GM10248 (cell line): ENCODE results near the gene MFSD1.

Experiments used
- CTCF ChIA-PET: fragments of 300-600 bp; sonication (Branson Sonifier 250); formaldehyde crosslinking; extraction: SDS; loops from one replicate; lab custom pipeline; 2021; ENCODE audit warnings: antibody characterized with exemption; lab: Yijun Ruan, JAX
- POLR2A ChIA-PET: fragments of 350-650 bp; sonication (Branson Sonifier 250); formaldehyde crosslinking; extraction: SDS; loops from one replicate; lab custom pipeline; 2020; ENCODE audit warnings: antibody characterized with exemption; lab: Yijun Ruan, JAX
- DNase-seq: peaks from one replicate; pipeline ENCODE4 v3.0.0; 2012; ENCODE audit errors: extremely low spot score
- TF ChIP-seq, protein P1 (sequence below): IDR thresholded peaks from 2 replicates; pipeline ENCODE4 v1.5.1; 2012; ENCODE audit warnings: mild to moderate bottlenecking, low read depth; ENCODE audit errors: extremely low read depth, missing control alignments, control extremely low read depth

MFSD1 gene

GRCh38 chr3:158808697-158809096, 6.8 kb downstream of the MFSD1 start:
- CTCF ChIA-PET = interaction anchor here (0.7 to 1.5 kb wide), 4 partner anchors 12 to 36 kb away, joined by 3 to 4 read pairs (median 3); no protein-coding TSS in a partner anchor
- POLR2A ChIA-PET = no interaction called here
- DNase-seq = no peak
- TF ChIP-seq, protein P1, sequence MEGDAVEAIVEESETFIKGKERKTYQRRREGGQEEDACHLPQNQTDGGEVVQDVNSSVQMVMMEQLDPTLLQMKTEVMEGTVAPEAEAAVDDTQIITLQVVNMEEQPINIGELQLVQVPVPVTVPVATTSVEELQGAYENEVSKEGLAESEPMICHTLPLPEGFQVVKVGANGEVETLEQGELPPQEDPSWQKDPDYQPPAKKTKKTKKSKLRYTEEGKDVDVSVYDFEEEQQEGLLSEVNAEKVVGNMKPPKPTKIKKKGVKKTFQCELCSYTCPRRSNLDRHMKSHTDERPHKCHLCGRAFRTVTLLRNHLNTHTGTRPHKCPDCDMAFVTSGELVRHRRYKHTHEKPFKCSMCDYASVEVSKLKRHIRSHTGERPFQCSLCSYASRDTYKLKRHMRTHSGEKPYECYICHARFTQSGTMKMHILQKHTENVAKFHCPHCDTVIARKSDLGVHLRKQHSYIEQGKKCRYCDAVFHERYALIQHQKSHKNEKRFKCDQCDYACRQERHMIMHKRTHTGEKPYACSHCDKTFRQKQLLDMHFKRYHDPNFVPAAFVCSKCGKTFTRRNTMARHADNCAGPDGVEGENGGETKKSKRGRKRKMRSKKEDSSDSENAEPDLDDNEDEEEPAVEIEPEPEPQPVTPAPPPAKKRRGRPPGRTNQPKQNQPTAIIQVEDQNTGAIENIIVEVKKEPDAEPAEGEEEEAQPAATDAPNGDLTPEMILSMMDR = no peak

- POLR2A ChIA-PET = no interaction called here
- TF ChIP-seq, protein P1 = no peak
- CTCF ChIA-PET = interaction anchor here (0.8 to 2.0 kb wide), 8 partner anchors 9 to 150 kb away, joined by 3 to 6 read pairs (median 4); no protein-coding TSS in a partner anchor
- DNase-seq = no peak
These were observed 7.8 kb downstream of the MFSD1 start for GRCh38 chr3:158809642-158810041.

DNA sequence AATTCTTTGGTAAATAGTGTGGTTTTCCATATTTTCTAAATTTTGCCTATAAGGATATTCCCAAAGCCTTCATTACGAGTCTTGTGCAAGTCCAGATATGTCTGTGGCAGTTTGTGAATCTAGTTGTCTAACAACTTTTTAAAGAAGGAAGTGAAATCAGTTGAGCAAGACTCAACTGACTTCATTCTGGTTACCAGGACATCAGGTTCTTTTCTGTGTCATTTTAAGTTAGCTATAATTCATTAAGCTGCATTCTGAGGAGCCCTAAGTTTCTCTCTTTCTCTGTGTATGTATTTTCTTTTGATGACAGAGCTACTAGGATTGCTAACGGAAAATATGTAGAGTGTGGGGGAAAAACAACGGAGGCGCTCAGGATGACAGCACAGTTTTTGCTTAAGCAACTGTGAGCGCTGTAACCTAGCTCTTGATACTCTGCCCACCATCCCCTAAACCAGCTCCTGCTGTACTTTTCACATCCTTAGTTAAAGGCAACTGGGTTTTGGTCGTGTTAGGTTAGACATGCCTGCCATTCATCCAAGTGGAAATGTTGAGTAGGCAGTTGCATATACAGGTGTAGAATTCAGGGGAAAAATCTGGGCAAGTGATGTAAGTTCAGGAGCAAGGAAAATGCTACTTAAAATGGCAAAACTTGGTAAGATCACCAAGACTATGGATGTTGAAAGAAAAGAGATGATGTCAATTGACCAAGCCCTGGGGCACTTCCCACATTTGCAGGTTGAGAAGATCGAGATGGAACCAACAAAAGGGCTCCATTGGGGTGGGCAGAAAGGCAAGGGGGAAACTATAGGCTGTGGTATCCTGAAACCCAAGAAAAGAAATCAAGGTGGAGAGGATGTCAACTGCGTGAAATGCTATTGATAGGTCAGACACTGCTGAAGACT, 9.2 kb downstream of the MFSD1 start:
- TF ChIP-seq, protein P1 = no peak
- ChIA-PET CTCF (interaction anchor here (0.7 to 2.0 kb wide), 8 partner anchors 8 to 946 kb away, joined by 3 to 6 read pairs (median 4); no protein-coding TSS in a partner anchor), POLR2A (interaction anchor here (1.4 kb wide), 1 partner anchor 9 kb away, joined by 3 read pairs; the partner anchor contains the start of gene MFSD1)
- DNase-seq = no peak

DNA sequence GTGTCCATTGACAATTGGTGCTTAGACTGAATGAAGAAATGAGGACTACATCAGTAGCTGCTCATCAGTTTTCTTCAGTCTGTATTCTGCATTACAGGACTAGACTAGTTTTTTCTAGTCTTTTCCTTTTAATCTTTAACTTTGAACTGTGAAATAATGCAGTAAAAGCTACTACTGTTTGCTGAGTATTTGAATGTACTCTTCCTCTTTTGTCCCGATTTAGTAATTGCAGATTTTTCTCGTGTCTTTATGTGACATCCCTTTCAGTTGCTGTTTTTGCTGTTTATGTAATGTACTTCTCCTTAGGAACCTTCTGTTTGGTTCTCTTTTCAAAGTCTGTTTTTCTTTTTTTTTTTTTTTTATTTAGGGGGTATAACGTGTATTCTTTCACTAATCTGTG, 17.4 kb downstream of the MFSD1 start:
- CTCF ChIA-PET = interaction anchor here (1.2 to 1.7 kb wide), 3 partner anchors 9 to 1169 kb away, joined by 3 to 6 read pairs (median 3); partner anchors contain the start of gene IL12A
- no peak for DNase-seq
- POLR2A ChIA-PET = no interaction called here
- TF ChIP-seq, protein P1 = no peak

GRCh38 chr3:158820521-158820920, 18.7 kb downstream of the MFSD1 start:
- POLR2A ChIA-PET = no interaction called here
- CTCF ChIA-PET = interaction anchor here (0.6 to 1.3 kb wide), 2 partner anchors 10 to 12 kb away, joined by 3 read pairs; no protein-coding TSS in a partner anchor
- no peak for DNase-seq
- TF ChIP-seq, protein P1 = no peak

DNA sequence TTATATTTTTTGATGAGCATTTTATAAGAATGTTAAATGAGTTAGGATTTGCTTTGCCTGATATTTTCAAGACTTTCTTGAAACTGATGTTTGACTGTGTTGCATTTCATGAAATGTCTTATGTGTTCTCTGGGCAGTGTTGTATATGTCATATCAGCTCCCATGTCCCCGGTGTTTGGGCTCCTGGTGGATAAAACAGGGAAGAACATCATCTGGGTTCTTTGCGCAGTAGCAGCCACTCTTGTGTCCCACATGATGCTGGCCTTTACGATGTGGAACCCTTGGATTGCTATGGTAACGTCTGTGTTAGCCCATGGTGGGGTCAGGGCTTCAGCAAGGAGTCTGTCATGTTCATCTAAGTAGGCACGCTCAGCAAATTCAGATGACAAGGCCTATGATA, 20.0 kb downstream of the MFSD1 start:
- ChIA-PET POLR2A (no interaction called here), CTCF (interaction anchor here (1.2 kb wide), 1 partner anchor 20 kb away, joined by 3 read pairs; the partner anchor contains the start of gene MFSD1)
- DNase-seq = no peak
- TF ChIP-seq, protein P1 = no peak
